GM21390 (cell line): ENCODE measurements around the gene ARID1B.

Experiments used
- ATAC-seq: cut with Tn5 transposase; IDR thresholded peaks from one replicate; pipeline ENCODE4 v1.9.1; 2021; ENCODE audit not compliant: unreplicated experiment

Gene ARID1B

DNA sequence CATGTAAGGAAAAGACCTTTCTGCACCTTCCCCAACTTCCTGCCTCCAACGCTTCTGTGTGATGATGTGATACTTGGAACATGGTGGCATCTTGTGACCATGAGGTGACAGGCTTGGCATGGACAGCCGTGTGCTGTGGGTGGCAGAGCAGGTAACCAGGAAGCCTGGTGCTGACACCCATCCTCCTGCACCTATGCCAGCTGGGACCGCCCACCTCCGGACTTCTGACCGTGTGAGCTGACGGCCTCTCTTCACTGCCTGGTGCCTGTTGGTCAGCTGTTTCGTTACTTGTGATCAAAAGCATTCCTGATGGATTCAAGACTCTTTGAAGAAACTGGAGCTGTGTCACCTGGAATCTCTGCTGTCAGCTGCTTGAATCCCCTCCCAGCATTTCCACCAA lies 475.8 kb downstream of the ARID1B start:
- no peak for ATAC-seq

DNA sequence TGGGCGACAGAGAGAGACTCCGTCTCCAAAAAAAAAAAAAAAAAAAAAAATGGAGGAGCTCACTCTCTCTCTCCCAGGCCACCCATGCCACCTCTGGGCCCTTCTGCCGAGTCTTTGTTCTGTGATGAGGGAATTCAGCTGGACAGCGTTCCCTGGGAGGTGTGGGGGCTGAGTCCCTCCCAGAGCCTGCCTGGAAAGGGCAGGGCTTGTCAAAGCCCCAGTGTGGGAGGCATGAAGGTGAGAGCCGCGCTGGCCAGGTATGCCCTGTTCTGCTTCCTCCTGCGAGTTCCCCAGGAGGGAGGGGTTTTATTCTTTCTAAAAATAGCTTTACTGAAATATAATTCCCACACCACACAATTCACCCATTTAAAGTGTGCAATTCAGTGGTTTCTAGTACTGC lies 476.5 kb downstream of the ARID1B start:
- no peak for ATAC-seq

DNA sequence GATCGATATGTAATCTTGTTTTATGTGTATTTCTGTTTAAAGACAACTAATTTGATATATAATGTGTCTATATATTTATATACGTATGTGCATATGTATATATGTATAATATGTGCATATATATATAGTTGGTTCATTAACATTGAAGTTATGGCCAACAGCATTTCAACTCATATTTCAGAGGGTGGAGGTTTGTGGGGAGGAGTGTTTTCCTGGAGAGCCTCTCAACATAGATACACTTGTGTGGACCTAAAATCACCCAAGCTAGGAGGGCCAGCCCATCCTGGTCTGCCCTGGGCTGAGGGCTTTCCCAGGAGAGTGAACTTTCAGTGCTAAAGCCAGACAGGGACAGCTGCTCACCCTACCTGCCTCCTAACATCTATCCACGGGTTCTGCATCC lies 477.4 kb downstream of the ARID1B start:
- no peak for ATAC-seq

DNA sequence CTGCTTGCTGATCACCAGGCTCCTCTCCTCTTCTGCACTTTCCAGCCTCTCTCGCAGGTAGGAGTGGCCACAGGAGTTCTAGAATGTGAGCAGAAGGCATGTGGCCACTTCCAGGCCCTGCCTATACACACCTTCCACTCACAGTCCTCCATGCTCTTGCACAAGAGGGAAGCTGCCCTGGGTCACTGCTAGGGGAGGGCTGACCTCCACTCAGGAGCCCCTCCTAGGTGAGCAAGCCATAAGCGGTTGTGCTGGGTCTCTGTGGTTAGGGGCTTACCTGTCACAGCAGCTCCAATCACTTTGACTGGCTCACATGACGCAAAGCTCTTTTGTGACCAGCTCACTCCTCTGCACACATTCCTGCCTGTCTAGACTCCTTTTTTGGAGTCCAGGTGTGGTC lies 477.9 kb downstream of the ARID1B start:
- ATAC-seq = no peak

DNA sequence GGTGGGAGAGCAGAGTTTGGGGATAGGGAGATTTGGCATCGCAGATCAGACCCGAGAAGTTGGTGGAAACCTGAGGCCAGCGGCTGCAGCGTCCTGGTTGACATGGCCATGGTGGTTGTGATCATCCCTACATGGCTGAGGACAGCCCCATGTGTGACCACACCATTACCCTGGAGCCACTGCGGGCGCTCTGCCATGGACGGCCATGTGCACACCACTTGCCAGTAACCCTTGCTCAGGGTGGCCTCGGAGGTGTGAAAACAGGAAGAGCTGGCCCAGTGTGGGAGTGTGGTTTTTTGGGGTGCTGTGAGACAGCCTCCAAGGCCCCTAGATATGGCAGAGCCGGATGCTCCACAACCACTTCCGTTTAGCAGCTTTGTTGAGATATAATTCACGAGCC lies 481.7 kb downstream of the ARID1B start:
- ATAC-seq = no peak

DNA sequence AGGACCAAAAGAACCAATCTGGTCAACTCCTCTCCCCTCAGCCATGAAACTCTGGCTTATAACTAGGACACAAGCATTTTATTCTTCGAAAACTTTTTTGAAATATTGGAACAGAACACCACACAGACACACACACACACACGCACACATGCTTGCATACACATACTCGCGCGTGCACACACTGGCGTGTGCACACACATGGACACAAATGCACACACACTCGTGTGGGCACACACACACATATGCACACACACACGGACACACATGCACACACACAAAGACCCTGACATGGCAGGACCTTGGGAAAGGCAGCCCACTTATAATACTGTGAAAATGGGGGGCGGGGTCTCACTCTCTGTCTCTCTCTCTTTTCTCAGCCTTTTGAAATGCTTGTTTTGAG lies 482.3 kb downstream of the ARID1B start:
- no peak for ATAC-seq
